Hepatocyte (in vitro differentiated cells): ENCODE measurements around the gene AMBRA1. TPM values are rescaled to one million over a fixed set of nuclear protein-coding genes. Genes with fewer than 3 reads are reported as not detected.

Source experiments
- DNase-seq: peaks from one replicate; pipeline ENCODE4 v3.0.0-alpha.2; 2016; ENCODE audit warnings: low spot score
- H2AFZ ChIP-seq: fragments of 200-600 bp; sonication (generic); 2 replicates; pipeline ENCODE4 v1.6.0; 2016; ENCODE audit warnings: antibody characterized with exemption, mild to moderate bottlenecking
- H3K27ac ChIP-seq: fragments of 200-600 bp; sonication (generic); 2 replicates; pipeline ENCODE4 v1.5.1; 2016; ENCODE audit warnings: mild to moderate bottlenecking
- H3K27me3 ChIP-seq: fragments of 200-600 bp; sonication (generic); 2 replicates; pipeline ENCODE4 v1.6.1; 2016
- H3K36me3 ChIP-seq: fragments of 200-600 bp; sonication (generic); replicated peaks from 2 replicates; pipeline ENCODE4 v1.5.1; 2016; ENCODE audit warnings: low read depth; ENCODE audit not compliant: insufficient read depth
- H3K4me1 ChIP-seq: fragments of 200-600 bp; sonication (generic); 2 replicates; pipeline ENCODE4 v1.5.1; 2016; ENCODE audit warnings: mild to moderate bottlenecking, moderate library complexity; ENCODE audit not compliant: insufficient read depth
- H3K4me2 ChIP-seq: fragments of 200-600 bp; sonication (generic); 2 replicates; pipeline ENCODE4 v1.6.0; 2016
- H3K4me3 ChIP-seq: fragments of 200-600 bp; sonication (generic); 2 replicates; pipeline ENCODE4 v1.5.1; 2016; ENCODE audit warnings: mild to moderate bottlenecking
- H3K79me2 ChIP-seq: fragments of 200-600 bp; sonication (generic); 2 replicates; pipeline ENCODE4 v1.6.0; 2017; ENCODE audit warnings: mild to moderate bottlenecking
- H3K9me2 ChIP-seq: fragments of 200-600 bp; sonication (generic); replicated peaks from 2 replicates; pipeline ENCODE4 v1.6.0; 2017; ENCODE audit warnings: mild to moderate bottlenecking; ENCODE audit not compliant: insufficient read depth
- H3K9me3 ChIP-seq: fragments of 200-600 bp; sonication (generic); 2 replicates; pipeline ENCODE4 v1.5.1; 2016; ENCODE audit warnings: low read depth, mild to moderate bottlenecking
- H4K20me1 ChIP-seq: fragments of 200-600 bp; sonication (generic); 2 replicates; pipeline ENCODE4 v1.6.0; 2016; ENCODE audit warnings: mild to moderate bottlenecking; ENCODE audit not compliant: insufficient read depth, poor library complexity, severe bottlenecking
- EZH2 ChIP-seq: fragments of 200-600 bp; sonication (generic); IDR thresholded peaks from 2 replicates; pipeline ENCODE4 v1.6.1; 2016; ENCODE audit warnings: antibody characterized with exemption, mild to moderate bottlenecking, borderline replicate concordance
- EZH2phosphoT487 ChIP-seq: fragments of 200-600 bp; sonication (generic); IDR thresholded peaks from one replicate; pipeline ENCODE4 v1.6.1; 2018; ENCODE audit warnings: antibody characterized with exemption, mild to moderate bottlenecking, low read depth, moderate library complexity; ENCODE audit not compliant: unreplicated experiment, severe bottlenecking
- WGBS: methylation state at CpG from one replicate; pipeline ENCODE4 v1.1.6; 2016; ENCODE audit warnings: low lambda C conversion rate; ENCODE audit errors: missing lambda C conversion rate; 5-methylcytosine and 5-hydroxymethylcytosine counted together
- polyA plus RNA-seq: library from polyadenylated mRNA; unstranded; fragments of >200 nt; fragmentation: Nextera tagmentation; extraction: Ambion mirVana; gene quantifications from 2 replicates; pipeline ENCODE4 v1.2.1, GENCODE V29; 2016
- total RNA-seq: library from RNA; depleted of rRNA; stranded (reverse); fragments of >200 nt; gene quantifications from 2 replicates; pipeline ENCODE4 v1.2.3, GENCODE V29; 2014
- TF ChIP-seq, protein P1 (sequence below): fragments of 200-600 bp; sonication (generic); IDR thresholded peaks from 2 replicates; pipeline ENCODE4 v1.5.1; 2016; ENCODE audit warnings: antibody characterized with exemption, mild to moderate bottlenecking; ENCODE audit not compliant: poor library complexity

The AMBRA1 gene
- total and polyA plus RNA-seq, 2 experiments from 2014 or later, result 7.2 to 31.2 TPM

DNA sequence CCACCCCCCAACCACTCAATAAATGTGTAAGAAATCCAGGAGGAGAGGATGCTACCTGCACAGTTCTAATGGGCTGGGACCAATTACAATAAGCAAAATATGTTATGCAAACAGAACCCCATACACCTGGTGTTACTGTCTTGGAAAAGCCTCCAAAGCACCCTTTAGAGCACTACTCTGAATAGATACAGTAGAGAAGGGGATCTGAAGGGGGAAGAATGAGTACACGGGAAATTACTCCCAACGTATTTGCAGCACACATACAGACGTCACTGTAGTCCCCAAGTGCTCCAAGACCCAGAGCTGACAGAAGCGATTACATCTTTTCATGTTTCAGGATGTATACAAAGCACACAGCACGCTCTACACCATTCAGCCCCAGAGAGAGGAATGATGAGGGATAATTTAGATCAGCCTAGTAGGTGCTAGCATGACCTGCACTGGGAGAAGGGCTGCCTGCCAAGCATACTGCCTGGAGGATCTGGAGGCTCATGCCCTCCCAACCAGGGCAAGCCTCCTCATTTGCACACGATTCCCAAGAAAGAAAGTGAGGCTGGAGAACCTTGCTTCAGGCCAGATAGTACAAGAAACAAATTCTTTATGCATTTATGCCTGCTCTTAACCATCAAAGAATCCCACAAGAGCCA is 63.8 kb downstream of the AMBRA1 start:
- H4K20me1 ChIP-seq, result peaks cover 75% of the 10 kb centered on the region
- 90% methylated on average over 6 of the region's 6 CpGs for WGBS
- H3K9me3 ChIP-seq, result no peaks in the 10 kb centered on the region
- H3K9me2 ChIP-seq, result no peaks in the 10 kb centered on the region
- H3K27ac ChIP-seq, result no peak overlapping the region
- no peak overlapping the region for H3K4me3 ChIP-seq
- peaks cover 96% of the 10 kb centered on the region for H3K79me2 ChIP-seq
- TF ChIP-seq EZH2 (no peak), EZH2phosphoT487 (no peak)
- TF ChIP-seq, protein P1, sequence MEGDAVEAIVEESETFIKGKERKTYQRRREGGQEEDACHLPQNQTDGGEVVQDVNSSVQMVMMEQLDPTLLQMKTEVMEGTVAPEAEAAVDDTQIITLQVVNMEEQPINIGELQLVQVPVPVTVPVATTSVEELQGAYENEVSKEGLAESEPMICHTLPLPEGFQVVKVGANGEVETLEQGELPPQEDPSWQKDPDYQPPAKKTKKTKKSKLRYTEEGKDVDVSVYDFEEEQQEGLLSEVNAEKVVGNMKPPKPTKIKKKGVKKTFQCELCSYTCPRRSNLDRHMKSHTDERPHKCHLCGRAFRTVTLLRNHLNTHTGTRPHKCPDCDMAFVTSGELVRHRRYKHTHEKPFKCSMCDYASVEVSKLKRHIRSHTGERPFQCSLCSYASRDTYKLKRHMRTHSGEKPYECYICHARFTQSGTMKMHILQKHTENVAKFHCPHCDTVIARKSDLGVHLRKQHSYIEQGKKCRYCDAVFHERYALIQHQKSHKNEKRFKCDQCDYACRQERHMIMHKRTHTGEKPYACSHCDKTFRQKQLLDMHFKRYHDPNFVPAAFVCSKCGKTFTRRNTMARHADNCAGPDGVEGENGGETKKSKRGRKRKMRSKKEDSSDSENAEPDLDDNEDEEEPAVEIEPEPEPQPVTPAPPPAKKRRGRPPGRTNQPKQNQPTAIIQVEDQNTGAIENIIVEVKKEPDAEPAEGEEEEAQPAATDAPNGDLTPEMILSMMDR, result no peak
- H3K4me1 ChIP-seq, result peaks cover 4% of the 10 kb centered on the region
- H3K27me3 ChIP-seq, result no peaks in the 10 kb centered on the region
- H2AFZ ChIP-seq, result no peak overlapping the region
- no peaks in the 10 kb centered on the region for H3K36me3 ChIP-seq
- no peak for DNase-seq
- no peak overlapping the region for H3K4me2 ChIP-seq

DNA sequence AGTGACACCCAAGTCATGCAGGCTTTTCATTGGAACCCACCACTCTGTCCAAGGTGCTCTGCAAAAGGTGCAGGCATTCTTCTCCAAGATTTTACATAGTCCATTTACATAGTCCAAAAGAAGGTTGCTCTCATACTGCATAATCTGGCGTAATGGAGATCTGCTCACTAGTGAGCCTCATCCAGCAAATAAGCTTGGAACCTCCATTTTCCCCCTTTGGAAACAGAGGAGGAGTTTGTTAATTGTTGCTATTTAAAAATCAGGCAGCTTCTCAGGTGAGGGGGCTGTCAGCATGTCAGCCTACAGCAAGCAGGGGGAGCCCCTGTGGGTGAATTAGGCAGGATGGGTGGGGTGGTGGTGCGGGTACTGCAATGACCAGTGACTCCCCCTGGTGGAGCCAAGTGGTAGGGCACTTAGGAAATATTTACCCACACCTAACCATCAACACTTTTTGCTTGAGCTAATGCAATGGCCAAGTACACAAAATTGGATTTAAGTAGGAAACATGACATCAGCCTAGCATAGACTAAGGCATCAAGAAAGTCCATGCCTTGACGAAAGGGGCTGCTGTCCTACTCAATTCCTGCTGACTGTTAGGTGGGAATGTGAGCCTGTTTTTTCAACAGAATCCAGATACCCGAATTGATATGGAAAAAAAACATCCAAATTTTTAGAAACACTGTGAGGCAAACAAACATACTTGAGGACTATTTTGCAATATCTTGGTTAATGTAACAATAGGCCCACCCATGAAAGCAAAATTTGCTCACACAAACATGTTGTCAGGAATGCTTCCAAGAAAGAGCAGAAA is 64.5 kb downstream of the AMBRA1 start:
- Histone ChIP-seq H4K20me1 (peaks cover 73% of the 10 kb centered on the region), H3K79me2 (peaks cover 96% of the 10 kb centered on the region), H3K9me2 (no peaks in the 10 kb centered on the region), H3K4me2 (no peak overlapping the region), H3K36me3 (no peaks in the 10 kb centered on the region), H2AFZ (no peak overlapping the region), H3K9me3 (no peaks in the 10 kb centered on the region), H3K4me3 (no peak overlapping the region), H3K27me3 (no peaks in the 10 kb centered on the region), H3K27ac (no peak overlapping the region), H3K4me1 (peaks cover 4% of the 10 kb centered on the region)
- DNase-seq, result peak; percentile 72
- TF ChIP-seq, protein P1, result peak; percentile 71
- no peak for TF ChIP-seq EZH2phosphoT487
- WGBS, result 56% methylated on average over 4 of the region's 4 CpGs

DNA sequence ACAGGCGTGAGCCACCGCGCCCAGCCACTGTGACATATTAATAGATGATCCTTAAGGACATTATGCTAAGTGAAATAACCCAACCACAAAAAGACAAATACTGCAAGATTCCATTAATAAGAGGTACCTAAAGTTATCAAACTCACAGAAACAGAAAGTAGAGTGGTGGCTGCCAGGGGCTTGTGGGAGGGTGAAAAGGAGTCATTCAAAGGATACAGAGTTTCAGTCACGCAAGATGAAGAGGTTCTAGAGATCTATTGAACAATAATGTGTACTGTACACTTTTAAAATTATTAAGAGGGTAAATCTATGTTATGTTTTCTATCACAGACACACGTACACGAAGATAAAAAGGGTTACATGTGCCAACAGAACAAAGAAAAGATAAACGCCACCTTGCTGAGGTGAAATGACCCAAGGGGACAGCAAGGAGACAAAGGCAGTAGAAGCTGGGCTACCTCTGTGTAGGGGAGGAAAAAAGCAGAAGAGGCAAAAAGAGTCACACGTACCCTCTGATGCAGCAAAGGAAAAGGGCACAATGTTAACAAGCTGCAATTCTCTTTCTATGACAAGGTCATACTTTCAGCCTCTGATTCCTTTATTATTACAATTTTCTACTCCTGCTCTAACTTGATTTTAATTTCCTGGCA is 65.3 kb downstream of the AMBRA1 start:
- H3K79me2 ChIP-seq, result peaks cover 94% of the 10 kb centered on the region
- 96% methylated on average over 8 of the region's 8 CpGs for WGBS
- no peaks in the 10 kb centered on the region for H3K9me2 ChIP-seq
- DNase-seq, result no peak
- H3K9me3 ChIP-seq, result no peaks in the 10 kb centered on the region
- H3K4me2 ChIP-seq, result no peak overlapping the region
- no peak overlapping the region for H3K27ac ChIP-seq
- no peak for TF ChIP-seq EZH2phosphoT487
- TF ChIP-seq, protein P1, result no peak
- H2AFZ ChIP-seq, result no peak overlapping the region
- no peaks in the 10 kb centered on the region for H3K36me3 ChIP-seq
- no peak overlapping the region for H3K4me3 ChIP-seq
- H3K27me3 ChIP-seq, result no peaks in the 10 kb centered on the region
- peaks cover 66% of the 10 kb centered on the region for H4K20me1 ChIP-seq
- H3K4me1 ChIP-seq, result peaks cover 4% of the 10 kb centered on the region
